Sigmoid colon (tissue), 4 donors: ENCODE measurements around the gene SERPINB5.

ENCODE experiments used
- EP300 ChIP-seq, 4 donors: sonication (generic); formaldehyde crosslinking; IDR thresholded peaks; one replicate each; pipeline ENCODE4 v1.6.1; 2017; ENCODE audit warnings: antibody characterized with exemption in 4 of 4
- POLR2A ChIP-seq, 2 donors: fragments of 450-650 bp; IDR thresholded peaks; one replicate each; pipeline ENCODE4 v1.6.1; 2016; ENCODE audit warnings: antibody characterized with exemption in 2 of 2, mild to moderate bottlenecking in 2 of 2, moderate library complexity in 2 of 2
- POLR2AphosphoS5 ChIP-seq, 4 donors: sonication (generic); formaldehyde crosslinking; IDR thresholded peaks; one replicate each; pipeline ENCODE4 v1.6.1; 2017; ENCODE audit warnings: antibody characterized with exemption in 4 of 4
- TF ChIP-seq, protein P1 (sequence below), 4 experiments: fragments of 450-650 bp in 3 of 4; fragments of 200-600 bp in 1 of 4; IDR thresholded peaks; one replicate each; pipeline ENCODE4 v1.5.1; 2016 to 2019; ENCODE audit warnings: antibody characterized with exemption in 4 of 4, mild to moderate bottlenecking in 3 of 4, moderate library complexity in 2 of 4

DNA sequence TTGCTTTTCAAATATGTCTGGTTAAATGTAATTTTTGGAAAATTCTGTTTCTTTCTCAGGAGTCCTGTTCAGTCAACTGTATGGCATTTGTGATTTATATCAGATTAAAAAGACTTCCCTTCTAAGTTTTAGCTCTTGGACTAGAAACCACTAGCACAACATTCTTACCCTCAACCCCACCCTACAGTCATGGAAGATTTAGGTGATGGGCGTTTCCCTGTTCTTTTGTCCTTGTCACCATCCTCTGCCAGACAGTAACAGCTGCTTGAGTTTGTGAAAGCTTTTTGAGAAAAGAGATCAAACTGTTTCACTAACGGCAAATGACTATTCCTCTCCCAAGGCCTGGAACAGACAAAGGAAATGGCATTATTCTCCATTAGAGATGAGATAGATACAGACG is 31.8 kb downstream of the SERPINB5 start:
- TF ChIP-seq, protein P1, sequence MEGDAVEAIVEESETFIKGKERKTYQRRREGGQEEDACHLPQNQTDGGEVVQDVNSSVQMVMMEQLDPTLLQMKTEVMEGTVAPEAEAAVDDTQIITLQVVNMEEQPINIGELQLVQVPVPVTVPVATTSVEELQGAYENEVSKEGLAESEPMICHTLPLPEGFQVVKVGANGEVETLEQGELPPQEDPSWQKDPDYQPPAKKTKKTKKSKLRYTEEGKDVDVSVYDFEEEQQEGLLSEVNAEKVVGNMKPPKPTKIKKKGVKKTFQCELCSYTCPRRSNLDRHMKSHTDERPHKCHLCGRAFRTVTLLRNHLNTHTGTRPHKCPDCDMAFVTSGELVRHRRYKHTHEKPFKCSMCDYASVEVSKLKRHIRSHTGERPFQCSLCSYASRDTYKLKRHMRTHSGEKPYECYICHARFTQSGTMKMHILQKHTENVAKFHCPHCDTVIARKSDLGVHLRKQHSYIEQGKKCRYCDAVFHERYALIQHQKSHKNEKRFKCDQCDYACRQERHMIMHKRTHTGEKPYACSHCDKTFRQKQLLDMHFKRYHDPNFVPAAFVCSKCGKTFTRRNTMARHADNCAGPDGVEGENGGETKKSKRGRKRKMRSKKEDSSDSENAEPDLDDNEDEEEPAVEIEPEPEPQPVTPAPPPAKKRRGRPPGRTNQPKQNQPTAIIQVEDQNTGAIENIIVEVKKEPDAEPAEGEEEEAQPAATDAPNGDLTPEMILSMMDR (IDR thresholded peaks at IDR 0.05), result no peak
- TF ChIP-seq POLR2A (IDR thresholded peaks at IDR 0.05) (no peak), EP300 (IDR thresholded peaks at IDR 0.05) (no peak), POLR2AphosphoS5 (IDR thresholded peaks at IDR 0.05) (no peak)
